Small intestine (tissue), 7 donors: ENCODE results near the gene TNN. TPM values are rescaled to one million over a fixed set of nuclear protein-coding genes. Genes with fewer than 3 reads are reported as not detected.

Source experiments
- DNase-seq, 2 donors: peaks; one replicate each; pipeline versions ENCODE4 v3.0.0 to v3.0.0-alpha.2; 2013
- FAIRE-seq: peaks from 2 replicates; lab custom pipeline; 2012; peaks lifted over from hg19 to GRCh38; lab: Jason Lieb, UNC
- H3K27ac ChIP-seq, 3 donors: one replicate each; pipeline ENCODE4 v1.5.1; 2013; ENCODE audit warnings: low read length in 2 of 3, mild to moderate bottlenecking in 2 of 3, control low read depth in 1 of 3, inconsistent platforms in 1 of 3, low read depth in 1 of 3, moderate library complexity in 1 of 3
- H3K27me3 ChIP-seq, 3 donors: one replicate each; pipeline ENCODE4 v1.6.1; 2013; ENCODE audit warnings: low read length in 3 of 3, inconsistent platforms in 1 of 3; ENCODE audit not compliant: control insufficient read depth in 3 of 3, insufficient read depth in 3 of 3
- H3K36me3 ChIP-seq, 3 donors: one replicate each; pipeline ENCODE4 v1.6.1; 2013; ENCODE audit warnings: low read length in 3 of 3, inconsistent platforms in 1 of 3, low read depth in 1 of 3, mild to moderate bottlenecking in 1 of 3, moderate library complexity in 1 of 3; ENCODE audit not compliant: control insufficient read depth in 3 of 3, insufficient read depth in 2 of 3
- H3K4me1 ChIP-seq, 3 donors: one replicate each; pipeline ENCODE4 v1.6.1; 2013; ENCODE audit warnings: low read length in 2 of 3, inconsistent platforms in 1 of 3, low read depth in 1 of 3, mild to moderate bottlenecking in 1 of 3, moderate library complexity in 1 of 3; ENCODE audit not compliant: control insufficient read depth in 3 of 3, insufficient read depth in 2 of 3
- H3K4me3 ChIP-seq, 3 donors: one replicate each; pipeline ENCODE4 v1.5.1; 2013; ENCODE audit warnings: low read length in 3 of 3, control low read depth in 1 of 3, inconsistent platforms in 1 of 3, low read depth in 1 of 3, mild to moderate bottlenecking in 1 of 3, moderate library complexity in 1 of 3
- H3K9me3 ChIP-seq, 2 donors: one replicate each; pipeline ENCODE4 v1.6.1; 2013; ENCODE audit warnings: low read depth in 1 of 2, low read length in 1 of 2; ENCODE audit not compliant: control insufficient read depth in 2 of 2, insufficient read depth in 1 of 2
- WGBS, 3 donors: extraction: QIAGEN DNeasy Blood & Tissue Kit; methylation state at CpG; one replicate each; pipeline ENCODE4 v1.1.7; 2013; 5-methylcytosine and 5-hydroxymethylcytosine counted together
- polyA plus RNA-seq, 4 donors: library from polyadenylated mRNA; stranded (reverse) in 3 of 4; unstranded in 1 of 4; fragments of 200-250 nt in 3 of 4; fragments of 120-200 nt in 1 of 4; gene quantifications; one replicate each; pipeline versions ENCODE4 v1.2.1 to v1.2.3, GENCODE V29; 2013
- donor health status: healthy with polysubstance abuse.
- donor health status: control.
- donor health status: control.
- donor health status: Bipolar disorder and iron deficiency.
- donor health status: healthy.

TNN gene
- polyA plus RNA-seq, 4 donors = 0.01 to 0.28 TPM; not detected in 2

GRCh38 chr1:175132436-175132835, 64.8 kb downstream of the TNN start:
- 62 to 90% (median 70%) methylated on average over 1 of the region's 1 CpG for WGBS, 3 donors
- DNase-seq (no peak), FAIRE-seq (no peak)
- Histone ChIP-seq H3K9me3 (no peaks in the 10 kb centered on the region), H3K27me3 (peaks cover 0 to 3% (median 0%) of the 10 kb centered on the region in 3 donors), H3K27ac (peak overlapping the region in 1 of 3 donors; percentile 9), H3K36me3 (no peaks in the 10 kb centered on the region), H3K4me3 (no peak overlapping the region), H3K4me1 (peaks cover 0 to 10% (median 7%) of the 10 kb centered on the region in 3 donors)

DNA sequence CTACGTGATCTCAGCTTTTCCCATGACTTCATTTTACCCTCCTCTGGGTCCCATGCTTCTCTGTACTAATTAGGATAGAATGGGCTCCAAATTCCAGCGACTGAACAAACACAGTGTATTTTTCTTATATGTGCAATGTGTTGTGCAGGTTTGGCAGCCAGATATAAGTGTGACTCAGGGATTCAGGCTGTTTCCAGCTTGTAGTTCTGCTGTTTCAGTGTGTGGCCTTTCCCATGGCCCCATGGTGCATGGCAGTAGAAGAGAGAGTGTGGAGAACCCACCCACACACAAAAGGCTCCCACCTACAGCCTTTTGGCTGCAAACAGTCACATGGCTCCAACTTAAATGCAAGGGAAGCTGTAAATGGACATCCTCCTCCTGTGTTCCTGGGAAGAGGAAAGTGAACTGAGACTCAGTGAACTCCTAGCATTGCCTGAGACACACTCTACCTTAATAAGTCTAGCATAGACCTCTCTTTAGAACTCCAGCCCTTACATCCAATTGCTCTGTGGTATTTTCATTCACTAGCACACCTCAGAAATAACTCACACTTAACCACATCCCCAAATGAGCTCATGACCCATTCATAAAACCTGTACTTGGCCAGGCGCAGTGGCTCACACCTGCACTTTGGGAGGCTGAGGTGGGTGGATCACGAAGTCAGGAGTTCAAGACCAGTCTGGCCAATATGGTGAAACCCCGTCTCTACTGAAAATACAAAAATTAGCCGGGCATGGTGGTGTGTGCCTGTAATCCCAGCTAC, 66.2 kb downstream of the TNN start:
- WGBS, 3 donors = 78 to 86% (median 85%) methylated on average over 6 of the region's 6 CpGs
- H3K27me3 ChIP-seq = peaks cover 0 to 3% (median 0%) of the 10 kb centered on the region in 3 donors
- DNase-seq (no peak), FAIRE-seq (no peak)
- peaks cover 0 to 10% (median 3%) of the 10 kb centered on the region in 3 donors for H3K4me1 ChIP-seq
- no peak overlapping the region for H3K27ac ChIP-seq
- H3K4me3 ChIP-seq = no peak overlapping the region
- H3K36me3 ChIP-seq = no peaks in the 10 kb centered on the region
- no peaks in the 10 kb centered on the region for H3K9me3 ChIP-seq

- Histone ChIP-seq H3K36me3 (no peaks in the 10 kb centered on the region), H3K27me3 (peaks cover 0 to 3% (median 0%) of the 10 kb centered on the region in 3 donors), H3K27ac (no peak overlapping the region), H3K9me3 (no peaks in the 10 kb centered on the region), H3K4me1 (peaks cover 0 to 7% (median 3%) of the 10 kb centered on the region in 3 donors), H3K4me3 (no peak overlapping the region)
- DNase-seq = no peak
- FAIRE-seq = no peak
- 69 to 79% (median 70%) methylated on average over 1 of the region's 1 CpG for WGBS, 3 donors
These were observed 66.9 kb downstream of the TNN start for GRCh38 chr1:175134500-175134899.

DNA sequence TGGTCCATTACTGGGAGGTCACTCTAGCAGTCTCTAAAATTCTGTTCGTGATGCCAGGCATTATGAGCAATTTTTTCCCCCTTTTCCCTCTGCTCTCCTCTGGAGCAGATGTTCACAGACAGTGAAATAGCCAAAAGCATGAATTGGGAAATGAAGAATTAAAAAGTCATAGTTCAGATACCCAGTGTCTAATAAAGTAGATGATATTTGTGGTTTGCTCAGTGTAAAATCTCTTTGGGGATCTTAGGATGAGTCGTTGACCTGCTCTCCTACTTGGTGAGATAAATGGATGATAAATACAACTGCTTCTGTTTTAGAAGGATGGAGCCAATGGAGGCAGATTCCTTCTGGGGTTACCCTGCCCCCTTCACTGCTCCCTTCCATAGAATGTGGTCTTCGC, 68.6 kb downstream of the TNN start:
- Histone ChIP-seq H3K36me3 (no peaks in the 10 kb centered on the region), H3K4me3 (no peak overlapping the region), H3K4me1 (no peaks in the 10 kb centered on the region), H3K9me3 (no peaks in the 10 kb centered on the region), H3K27me3 (peaks cover 0 to 3% (median 0%) of the 10 kb centered on the region in 3 donors), H3K27ac (no peak overlapping the region)
- FAIRE-seq (no peak), DNase-seq (no peak)
- 71 to 82% (median 79%) methylated on average over 3 of the region's 3 CpGs for WGBS, 3 donors

- 82 to 88% (median 86%) methylated on average over 1 of the region's 1 CpG for WGBS, 3 donors
- Histone ChIP-seq H3K9me3 (no peaks in the 10 kb centered on the region), H3K4me1 (peaks cover 0 to 4% (median 0%) of the 10 kb centered on the region in 3 donors), H3K36me3 (no peaks in the 10 kb centered on the region), H3K27ac (no peak overlapping the region), H3K4me3 (no peak overlapping the region), H3K27me3 (peaks cover 0 to 3% (median 0%) of the 10 kb centered on the region in 3 donors)
- DNase-seq (no peak), FAIRE-seq (no peak)
These were observed 69.7 kb downstream of the TNN start for GRCh38 chr1:175137369-175137768.

GRCh38 chr1:175138579-175138978, 70.9 kb downstream of the TNN start:
- no peaks in the 10 kb centered on the region for H3K36me3 ChIP-seq
- H3K9me3 ChIP-seq = no peaks in the 10 kb centered on the region
- peaks cover 0 to 3% (median 0%) of the 10 kb centered on the region in 3 donors for H3K27me3 ChIP-seq
- H3K27ac ChIP-seq = no peak overlapping the region
- H3K4me3 ChIP-seq = no peak overlapping the region
- FAIRE-seq (no peak), DNase-seq (no peak)
- 36 to 47% (median 47%) methylated on average over 2 of the region's 2 CpGs for WGBS, 3 donors
- peaks cover 0 to 4% (median 0%) of the 10 kb centered on the region in 3 donors for H3K4me1 ChIP-seq

DNA sequence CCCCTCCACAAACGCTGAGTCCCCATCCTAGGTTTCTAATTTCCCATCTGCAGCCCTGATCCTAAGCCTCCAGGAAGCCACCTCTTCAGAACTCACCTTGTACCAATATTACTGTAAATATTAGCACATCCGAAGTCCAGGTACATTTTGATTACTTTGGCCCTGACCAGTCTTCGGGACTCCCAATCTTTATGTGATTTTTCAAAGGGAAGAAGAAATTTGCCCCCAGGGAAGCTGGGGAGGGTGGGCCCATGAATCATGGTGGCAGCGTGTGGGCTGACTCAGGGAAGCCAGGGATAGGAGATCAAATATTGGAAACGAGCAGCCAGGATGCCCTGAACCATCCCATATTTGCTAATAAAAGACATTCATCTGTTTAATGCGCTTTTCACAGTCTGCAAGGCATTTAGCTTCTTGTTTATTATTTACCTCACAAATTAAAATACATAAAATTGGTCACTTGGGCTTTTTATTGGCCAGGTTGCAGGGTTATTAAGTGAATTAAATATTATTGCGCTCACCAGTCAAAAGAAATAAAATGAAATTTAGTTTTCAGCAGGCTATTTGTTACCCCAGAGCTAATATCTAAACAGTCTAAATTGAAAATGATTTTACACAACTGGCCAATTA, 78.4 kb downstream of the TNN start:
- DNase-seq = no peak
- WGBS, 3 donors = 55 to 62% (median 55%) methylated on average over 6 to 7 of the region's 7 CpGs
- H3K4me3 ChIP-seq = no peak overlapping the region
- H3K27ac ChIP-seq = no peak overlapping the region
- FAIRE-seq = no peak
- peaks cover 0 to 10% (median 0%) of the 10 kb centered on the region in 3 donors for H3K4me1 ChIP-seq
- peaks cover 0 to 9% (median 0%) of the 10 kb centered on the region in 3 donors for H3K27me3 ChIP-seq
- no peaks in the 10 kb centered on the region for H3K36me3 ChIP-seq
- no peaks in the 10 kb centered on the region for H3K9me3 ChIP-seq

- Histone ChIP-seq H3K27ac (no peak overlapping the region), H3K4me3 (no peak overlapping the region), H3K9me3 (no peaks in the 10 kb centered on the region), H3K27me3 (peaks cover 0 to 13% (median 0%) of the 10 kb centered on the region in 3 donors), H3K36me3 (no peaks in the 10 kb centered on the region), H3K4me1 (peaks cover 0 to 10% (median 0%) of the 10 kb centered on the region in 3 donors)
- peak; percentile 54 to 80 for DNase-seq
- 29 to 30% (median 30%) methylated on average over 21 of the region's 21 CpGs for WGBS, 3 donors
- FAIRE-seq = no peak
These were observed 79.0 kb downstream of the TNN start for GRCh38 chr1:175146529-175147213.
